Measurements from ENCODE around the gene PATL1. TPM values are rescaled to one million over a fixed set of nuclear protein-coding genes. Genes with fewer than 3 reads are reported as not detected.
"Not testable (repeated sequence)": the region's sequence is repeated elsewhere in the genome, so short reads cannot be mapped to it uniquely, and the experiment has no call there.

The PATL1 gene
- total RNA-seq, 4 donors from 2014 or later = 3.5 to 43.0 (median 17.3) TPM

GRCh38 chr11:59707371-59707770 lies 38.5 kb upstream of the PATL1 start:
- TF ChIP-seq, protein P1, sequence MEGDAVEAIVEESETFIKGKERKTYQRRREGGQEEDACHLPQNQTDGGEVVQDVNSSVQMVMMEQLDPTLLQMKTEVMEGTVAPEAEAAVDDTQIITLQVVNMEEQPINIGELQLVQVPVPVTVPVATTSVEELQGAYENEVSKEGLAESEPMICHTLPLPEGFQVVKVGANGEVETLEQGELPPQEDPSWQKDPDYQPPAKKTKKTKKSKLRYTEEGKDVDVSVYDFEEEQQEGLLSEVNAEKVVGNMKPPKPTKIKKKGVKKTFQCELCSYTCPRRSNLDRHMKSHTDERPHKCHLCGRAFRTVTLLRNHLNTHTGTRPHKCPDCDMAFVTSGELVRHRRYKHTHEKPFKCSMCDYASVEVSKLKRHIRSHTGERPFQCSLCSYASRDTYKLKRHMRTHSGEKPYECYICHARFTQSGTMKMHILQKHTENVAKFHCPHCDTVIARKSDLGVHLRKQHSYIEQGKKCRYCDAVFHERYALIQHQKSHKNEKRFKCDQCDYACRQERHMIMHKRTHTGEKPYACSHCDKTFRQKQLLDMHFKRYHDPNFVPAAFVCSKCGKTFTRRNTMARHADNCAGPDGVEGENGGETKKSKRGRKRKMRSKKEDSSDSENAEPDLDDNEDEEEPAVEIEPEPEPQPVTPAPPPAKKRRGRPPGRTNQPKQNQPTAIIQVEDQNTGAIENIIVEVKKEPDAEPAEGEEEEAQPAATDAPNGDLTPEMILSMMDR (IDR thresholded peaks at IDR 0.05) = no peak
- TF ChIP-seq POLR2A (IDR thresholded peaks at IDR 0.05) = no peak
- Histone ChIP-seq H3K4me3 (no peak overlapping the region), H3K27me3 (no peaks in the 10 kb centered on the region), H3K9me3 (no peaks in the 10 kb centered on the region), H3K36me3 (no peaks in the 10 kb centered on the region), H3K27ac (no peak overlapping the region), H3K4me1 (no peaks in the 10 kb centered on the region)
- intact Hi-C loops (cut with DNase I; ENCODE audit: low total_unique reads) = no loop called here
- no peak for DNase-seq

GRCh38 chr11:59706518-59707285 lies 37.9 kb upstream of the PATL1 start:
- intact Hi-C loops (cut with DNase I; ENCODE audit: low total_unique reads) = no loop called here
- no peak for DNase-seq
- Histone ChIP-seq H3K27me3 (no peaks in the 10 kb centered on the region), H3K4me3 (no peak overlapping the region), H3K36me3 (no peaks in the 10 kb centered on the region), H3K9me3 (no peaks in the 10 kb centered on the region), H3K4me1 (no peaks in the 10 kb centered on the region), H3K27ac (no peak overlapping the region)
- TF ChIP-seq, protein P1 (IDR thresholded peaks at IDR 0.05) = no peak
- no peak for TF ChIP-seq POLR2A (IDR thresholded peaks at IDR 0.05)

DNA sequence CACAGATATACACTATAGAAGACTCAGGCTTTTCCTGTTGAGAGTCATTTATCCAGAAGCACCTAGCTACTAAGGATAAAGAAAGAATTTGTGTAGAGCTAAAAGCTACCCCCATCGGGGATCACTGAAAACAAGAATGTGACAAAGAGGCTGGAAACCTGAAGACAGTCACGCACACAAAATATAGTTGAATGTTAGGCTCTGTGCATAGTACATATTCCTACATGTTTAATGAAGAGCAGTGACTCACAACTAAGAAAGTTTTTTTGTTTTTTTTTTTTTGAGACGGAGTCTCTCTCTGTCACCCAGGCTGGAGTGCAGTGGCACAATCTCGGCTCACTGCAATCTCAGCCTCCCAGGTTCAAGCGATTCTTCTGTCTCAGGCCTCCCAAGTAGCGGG lies 36.5 kb upstream of the PATL1 start:
- Histone ChIP-seq H3K9me3 (no peaks in the 10 kb centered on the region), H3K36me3 (no peaks in the 10 kb centered on the region), H3K27ac (no peak overlapping the region), H3K4me1 (no peaks in the 10 kb centered on the region), H3K27me3 (no peaks in the 10 kb centered on the region), H3K4me3 (no peak overlapping the region)
- TF ChIP-seq, protein P1 (IDR thresholded peaks at IDR 0.05) = no peak
- TF ChIP-seq POLR2A (IDR thresholded peaks at IDR 0.05) = no peak
- intact Hi-C loops (cut with DNase I; ENCODE audit: low total_unique reads) = no loop called here
- no peak for DNase-seq

DNA sequence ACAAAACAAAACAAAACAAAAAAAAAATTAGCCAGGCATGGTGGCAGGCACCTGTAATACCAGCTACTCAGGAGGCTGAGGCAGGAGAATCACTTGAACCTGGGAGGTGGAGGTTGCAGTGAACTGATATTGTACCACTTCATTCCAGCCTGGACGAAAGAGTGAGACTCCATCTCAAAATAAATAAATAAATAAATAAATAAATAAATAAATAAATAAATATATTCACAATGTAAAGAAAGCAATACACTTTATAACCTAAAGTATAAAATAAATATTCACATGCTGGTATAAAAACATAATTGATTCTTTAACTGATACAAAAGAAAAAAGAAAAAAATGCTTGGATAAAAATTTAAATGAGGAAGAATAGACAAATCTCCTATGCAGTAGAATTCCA lies 34.7 kb upstream of the PATL1 start:
- H3K9me3 ChIP-seq; H3K27ac ChIP-seq; H3K27me3 ChIP-seq; intact Hi-C loops (cut with DNase I; ENCODE audit: low total_unique reads); H3K4me3 ChIP-seq; DNase-seq; H3K36me3 ChIP-seq; H3K4me1 ChIP-seq: not testable (repeated sequence)

GRCh38 chr11:59700157-59700556 lies 31.3 kb upstream of the PATL1 start:
- H3K4me1 ChIP-seq; H3K27me3 ChIP-seq; H3K36me3 ChIP-seq; H3K9me3 ChIP-seq; DNase-seq; H3K27ac ChIP-seq; intact Hi-C loops (cut with DNase I; ENCODE audit: low total_unique reads); H3K4me3 ChIP-seq: not testable (repeated sequence)

GRCh38 chr11:59698506-59698905 lies 29.7 kb upstream of the PATL1 start:
- H3K4me3 ChIP-seq = no peak overlapping the region
- no peaks in the 10 kb centered on the region for H3K4me1 ChIP-seq
- no peaks in the 10 kb centered on the region for H3K27me3 ChIP-seq
- intact Hi-C loops (cut with DNase I; ENCODE audit: low total_unique reads) = no loop called here
- H3K27ac ChIP-seq = no peak overlapping the region
- H3K9me3 ChIP-seq = no peaks in the 10 kb centered on the region
- no peaks in the 10 kb centered on the region for H3K36me3 ChIP-seq
- TF ChIP-seq, protein P1 (IDR thresholded peaks at IDR 0.05) = no peak
- TF ChIP-seq POLR2A (IDR thresholded peaks at IDR 0.05) = no peak
- DNase-seq = no peak

Data from uterus (tissue), 4 donors.